Activated gamma-delta T cell treated with Interleukin-2 at 50 U/mL for 16 hours (primary cell): Measurements from ENCODE around the gene TNS3.
"Not testable (repeated sequence)": the region's sequence is repeated elsewhere in the genome, so short reads cannot be mapped to it uniquely, and the experiment has no call there.

Experiments used
- DNase-seq: peaks from one replicate; pipeline ENCODE4 v3.0.0-alpha.2; 2020

TNS3 gene

DNA sequence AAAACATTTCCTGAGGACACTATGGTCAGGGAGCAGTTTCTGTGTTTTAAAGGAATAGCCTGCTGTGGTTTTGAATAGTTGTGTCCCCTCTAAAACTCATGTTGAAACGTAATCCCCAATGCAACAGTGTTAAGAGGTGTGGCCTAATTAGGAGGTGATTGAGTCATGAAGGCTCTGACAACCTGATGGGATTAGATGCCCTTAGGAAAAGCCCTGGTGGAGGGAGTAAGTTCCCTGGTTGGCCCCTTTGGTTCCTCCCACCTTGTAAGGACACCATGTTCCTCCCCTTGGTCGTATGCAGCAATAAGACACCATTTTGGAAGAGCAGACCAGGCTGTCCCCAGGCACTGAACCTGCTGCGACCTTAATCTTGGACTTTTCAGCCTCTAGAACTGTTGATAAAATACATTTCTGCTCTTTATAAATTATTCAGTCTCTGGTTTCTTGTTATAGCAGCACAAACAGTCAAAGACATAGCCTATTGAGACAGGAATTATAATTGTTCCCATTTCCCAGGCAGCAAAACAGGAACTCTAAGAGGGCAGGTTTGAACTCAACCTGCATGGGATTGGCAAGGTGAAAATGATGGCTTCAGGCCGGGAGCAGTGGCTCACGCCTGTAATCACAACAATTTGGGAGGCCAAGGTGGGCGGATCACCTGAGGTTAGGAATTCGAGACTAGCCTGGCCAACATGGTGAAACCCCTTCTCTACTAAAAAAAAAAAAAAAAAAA is 20.5 kb upstream of the TNS3 start:
- DNase-seq, result no peak

DNA sequence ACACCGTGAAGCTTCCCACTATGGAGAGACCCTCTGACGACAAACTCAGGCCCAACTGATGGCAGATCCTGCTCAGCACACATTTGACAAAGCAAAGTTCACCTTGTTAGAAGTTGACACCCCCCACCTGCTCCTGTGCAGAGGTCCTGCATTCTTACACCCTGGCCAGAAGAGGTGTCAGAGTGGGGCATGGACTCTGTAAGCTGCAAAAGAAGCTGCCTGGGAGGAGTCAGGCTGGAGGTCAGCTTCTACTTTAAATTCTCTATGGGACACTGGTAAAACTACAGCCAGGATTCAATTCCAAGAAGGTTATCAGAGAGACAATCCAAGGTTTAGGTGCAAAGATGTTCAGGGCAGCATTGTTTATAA is 20.0 kb upstream of the TNS3 start:
- DNase-seq, result no peak

DNA sequence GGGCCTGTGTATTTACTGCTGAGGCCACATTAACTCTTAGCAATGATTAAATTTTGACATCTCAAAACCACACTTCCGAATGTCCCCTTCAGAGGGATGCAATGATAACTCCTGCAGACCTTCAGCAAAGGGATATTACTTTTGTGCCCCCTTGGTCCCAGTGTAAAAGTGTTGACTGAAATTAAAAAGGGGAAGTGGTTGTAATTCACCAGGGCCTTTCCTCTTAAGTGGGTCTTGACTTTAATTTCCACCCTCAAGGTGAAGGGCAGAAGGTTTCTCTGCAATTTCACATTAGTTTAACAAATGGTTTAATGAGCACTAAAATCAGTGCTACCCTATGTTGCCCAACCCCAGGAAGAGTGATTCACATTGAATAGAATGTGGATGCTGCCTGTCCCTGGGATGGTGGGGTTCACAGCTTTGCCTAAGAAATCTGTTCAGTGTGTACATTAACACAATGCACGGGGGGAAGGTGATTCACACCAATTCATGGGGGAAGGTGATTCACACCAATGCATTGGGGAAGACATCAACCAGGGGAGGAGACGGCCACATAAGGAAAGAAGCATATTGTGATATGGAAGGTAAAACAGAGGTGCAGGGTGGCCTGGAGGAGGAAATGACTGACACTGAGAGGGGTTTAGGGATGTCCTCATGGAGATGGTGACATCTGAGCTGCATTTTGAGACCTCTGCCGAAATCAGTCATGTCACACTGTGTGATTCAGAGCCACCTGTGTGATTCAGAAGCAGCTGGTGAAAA is 19.4 kb upstream of the TNS3 start:
- no peak for DNase-seq

DNA sequence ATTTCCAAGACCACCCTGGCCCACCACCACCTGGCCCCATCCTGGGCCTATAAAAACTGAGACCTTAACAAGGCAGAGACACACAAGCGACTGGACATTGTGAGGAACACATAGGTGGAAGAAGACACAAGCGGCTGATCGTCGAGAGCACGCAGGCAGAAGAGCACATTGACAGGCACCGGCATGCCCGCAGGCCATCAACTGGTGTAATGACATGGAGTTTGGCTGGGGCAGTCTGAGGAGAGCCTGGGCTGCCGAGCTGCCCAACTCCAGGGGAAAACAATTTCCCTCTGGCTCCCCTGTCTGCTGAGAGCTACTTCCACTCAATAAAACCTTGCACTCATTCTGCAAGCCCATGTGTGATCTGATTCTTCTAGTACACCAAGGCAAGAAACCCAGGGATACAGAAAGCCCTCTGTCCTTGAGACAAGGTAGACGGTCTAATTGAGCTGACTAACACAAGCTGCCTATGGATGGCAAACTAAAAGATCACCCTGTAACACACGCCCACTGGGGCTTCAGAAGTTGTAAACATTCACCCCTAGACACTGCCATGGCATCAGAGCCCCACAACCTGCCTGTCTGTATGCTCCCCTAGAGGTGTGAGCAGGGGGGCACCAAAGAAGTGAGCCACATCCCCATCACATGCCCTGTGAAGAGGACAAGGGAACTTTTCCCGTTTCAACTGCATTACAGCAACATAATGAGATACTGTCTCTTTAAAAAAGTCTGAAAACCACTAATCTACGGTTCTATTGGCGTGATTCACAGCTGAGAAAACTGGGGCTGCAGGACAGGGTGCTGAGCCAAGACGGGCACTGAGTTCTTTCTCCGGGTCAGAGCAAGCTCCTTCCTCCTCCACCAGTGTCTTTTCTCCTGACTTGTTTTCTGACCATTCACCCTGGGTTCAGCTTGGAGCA is 18.5 kb upstream of the TNS3 start:
- no peak for DNase-seq

DNA sequence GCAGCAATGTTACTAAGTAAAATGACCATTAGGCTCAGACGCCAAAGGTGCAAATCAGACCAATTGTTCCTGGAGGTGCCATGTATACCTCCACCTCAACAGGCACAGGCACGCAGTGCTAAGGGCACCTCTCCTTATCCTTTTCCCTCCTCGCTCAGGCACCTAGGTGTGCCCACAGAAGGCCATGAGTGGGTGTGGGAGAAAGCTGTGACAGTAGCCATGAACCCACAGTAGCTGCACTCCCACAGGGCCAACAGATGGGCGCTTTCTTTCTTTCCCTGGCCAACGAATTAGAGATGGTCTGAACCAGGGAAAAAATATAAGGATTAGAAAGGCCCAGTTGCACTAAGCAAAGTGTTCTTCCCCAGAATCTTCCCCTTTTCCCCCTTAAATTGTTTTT is 15.5 kb upstream of the TNS3 start:
- DNase-seq, result no peak

DNA sequence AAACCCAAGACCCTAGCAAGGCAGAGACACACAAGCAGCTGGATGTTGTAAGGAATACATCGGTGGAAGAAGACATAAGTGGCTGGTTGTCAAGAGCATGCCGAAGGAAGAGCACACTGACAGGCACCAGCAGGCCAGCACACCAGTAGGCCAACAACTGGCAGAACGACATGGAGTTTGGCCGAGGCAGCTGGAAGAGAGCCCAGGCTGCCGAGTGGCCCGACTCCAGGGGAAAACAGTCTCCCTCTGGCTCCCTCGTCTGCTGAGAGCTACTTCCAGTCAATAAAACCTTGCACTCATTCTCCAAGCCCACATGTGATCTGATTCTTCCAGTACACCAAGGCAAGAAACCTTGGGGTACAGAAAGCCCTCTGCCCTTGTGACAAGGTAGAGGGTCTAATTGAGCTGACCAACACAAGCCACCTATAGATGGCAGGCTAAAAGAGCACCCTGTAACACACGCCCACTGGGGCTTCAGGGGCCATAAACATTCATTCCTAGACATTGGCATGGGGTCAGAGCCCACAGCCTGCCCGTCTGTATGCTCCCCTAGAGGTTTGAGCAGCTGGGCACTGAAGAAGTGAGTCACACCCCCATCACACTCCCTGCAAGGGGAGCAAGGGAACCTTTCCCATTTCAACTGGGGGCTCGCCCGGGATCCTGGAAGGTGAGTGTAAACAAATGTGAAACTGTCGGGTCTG is 14.7 kb upstream of the TNS3 start:
- DNase-seq, result no peak

DNA sequence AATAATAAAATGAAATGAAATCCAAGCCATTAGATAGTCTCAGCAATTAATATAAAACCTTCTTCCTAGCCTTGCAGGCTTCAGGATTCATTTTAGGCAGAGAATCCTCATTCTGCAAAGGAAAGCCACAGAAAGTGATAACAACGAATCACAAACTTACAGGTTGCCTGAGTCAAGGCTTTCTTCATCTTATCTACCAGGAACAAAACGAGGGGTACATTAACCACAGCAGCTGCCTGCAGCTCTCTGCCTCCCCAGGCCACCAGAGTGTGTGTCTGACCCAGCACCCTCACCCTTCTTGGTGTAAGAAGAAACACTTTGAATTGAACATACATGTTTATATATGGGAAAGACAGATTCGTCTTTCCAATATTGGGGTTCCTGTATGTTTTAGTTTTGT is 12.5 kb upstream of the TNS3 start:
- DNase-seq, result no peak

DNA sequence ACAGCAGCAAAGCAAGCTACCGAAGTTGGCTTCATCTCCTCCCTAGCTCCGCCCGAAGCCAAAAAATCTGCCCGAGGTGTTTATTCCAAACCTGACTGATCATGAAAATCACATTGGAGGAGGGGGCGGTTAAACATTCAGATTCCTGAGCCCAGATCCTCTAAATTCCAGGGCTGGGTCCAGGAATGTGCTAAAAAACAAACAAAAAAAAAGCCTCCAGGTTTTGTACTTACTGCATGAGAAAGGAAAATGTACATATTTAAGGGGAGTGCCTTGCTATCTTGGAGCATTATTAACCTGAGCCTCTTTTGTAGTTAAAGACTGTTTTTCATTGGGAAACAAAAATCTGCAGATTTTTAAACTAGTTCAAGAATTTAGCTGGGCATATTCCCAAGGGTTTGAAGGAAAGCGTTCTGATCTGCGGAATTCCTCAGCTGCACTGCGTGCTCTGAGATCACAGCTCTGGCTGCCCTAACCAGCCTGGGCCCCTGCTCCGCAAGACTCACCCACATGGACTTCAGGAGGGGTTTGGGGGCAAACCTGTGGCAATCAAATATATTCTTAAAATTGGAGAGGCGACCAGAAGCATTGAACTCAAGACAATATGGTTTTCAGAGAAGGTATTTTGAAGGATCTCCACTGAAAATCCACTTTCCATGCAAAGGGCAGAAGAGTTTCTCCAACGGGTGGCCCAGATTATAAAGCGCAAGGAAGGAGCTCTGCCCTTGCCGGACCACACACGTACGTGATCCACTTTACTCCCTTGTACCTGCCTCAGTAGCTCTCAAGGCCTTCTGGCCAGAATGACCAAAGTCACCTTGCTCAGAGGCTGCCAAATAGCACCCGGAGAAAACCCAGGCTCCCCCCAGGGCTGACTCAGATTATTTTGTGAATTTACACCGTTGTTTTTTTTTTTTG is 10.0 kb upstream of the TNS3 start:
- DNase-seq, result no peak

DNA sequence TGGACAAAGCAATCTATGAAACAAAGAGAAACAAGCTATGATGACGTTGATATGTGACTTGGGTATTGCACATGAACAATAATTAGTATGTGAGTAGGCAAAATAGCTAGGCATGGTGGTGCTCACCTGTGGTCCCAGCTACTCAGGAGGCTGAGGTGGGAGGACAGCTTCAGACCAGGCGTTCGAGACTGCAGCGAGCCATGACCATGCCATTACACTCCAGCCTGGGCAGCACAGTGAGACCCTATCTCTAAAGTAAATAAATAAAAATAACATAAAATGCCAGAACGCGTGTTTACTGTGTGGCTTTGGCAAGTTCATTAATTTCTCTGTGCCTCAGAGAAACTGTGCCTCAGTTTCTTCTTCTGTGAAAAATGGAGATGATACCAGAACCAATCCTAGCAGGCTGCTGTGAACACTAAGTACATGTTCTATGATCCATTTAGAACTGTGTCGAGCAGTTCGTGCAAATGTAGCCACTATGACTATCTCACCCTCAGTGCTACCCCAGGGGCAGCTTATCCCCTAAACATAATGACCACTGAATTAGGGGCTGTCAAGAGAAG is 9.3 kb upstream of the TNS3 start:
- no peak for DNase-seq

DNA sequence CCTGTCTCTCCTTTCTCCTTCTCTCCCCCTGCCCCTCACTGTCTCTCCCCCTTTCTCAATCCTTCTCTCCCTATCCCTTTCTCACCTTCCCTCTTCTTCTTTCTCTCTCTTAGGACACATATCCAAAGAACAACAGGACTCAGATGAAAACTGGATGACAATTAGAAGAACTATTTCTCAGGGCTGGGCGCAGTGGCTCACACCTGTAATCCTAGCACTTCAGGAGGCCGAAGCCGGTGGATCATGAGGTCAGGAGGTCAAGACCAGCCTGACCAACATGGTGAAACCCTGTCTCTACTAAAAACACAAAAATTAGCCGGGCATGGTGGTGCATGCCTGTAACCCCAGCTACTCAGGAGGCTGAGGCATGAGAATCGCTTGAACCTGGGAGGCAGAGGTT is 8.3 kb upstream of the TNS3 start:
- not testable (repeated sequence) for DNase-seq

DNA sequence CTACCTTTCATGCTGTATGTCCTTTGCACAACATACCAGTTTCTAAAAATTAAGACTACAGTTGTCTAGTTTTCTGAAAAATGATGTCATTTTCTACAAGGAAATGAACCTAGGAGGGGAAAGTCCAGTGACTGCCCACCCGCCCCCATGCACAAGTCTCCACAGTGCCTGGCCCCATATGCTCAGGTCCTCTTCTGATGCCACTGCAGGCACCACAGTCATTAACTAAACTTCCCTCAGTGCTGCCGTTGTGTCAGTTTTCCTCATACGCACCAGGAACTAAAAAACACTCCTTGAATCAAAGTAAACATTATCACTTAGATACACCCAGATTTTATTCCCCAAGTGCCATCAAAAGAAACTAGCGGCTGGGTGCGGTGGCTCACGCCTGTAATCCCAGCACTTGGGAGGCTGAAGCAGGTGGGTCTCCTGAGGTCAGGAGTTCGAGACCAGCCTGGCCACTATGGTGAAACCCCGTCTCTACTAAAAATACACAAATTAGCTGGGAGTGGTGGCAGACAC is 6.9 kb upstream of the TNS3 start:
- DNase-seq, result no peak

DNA sequence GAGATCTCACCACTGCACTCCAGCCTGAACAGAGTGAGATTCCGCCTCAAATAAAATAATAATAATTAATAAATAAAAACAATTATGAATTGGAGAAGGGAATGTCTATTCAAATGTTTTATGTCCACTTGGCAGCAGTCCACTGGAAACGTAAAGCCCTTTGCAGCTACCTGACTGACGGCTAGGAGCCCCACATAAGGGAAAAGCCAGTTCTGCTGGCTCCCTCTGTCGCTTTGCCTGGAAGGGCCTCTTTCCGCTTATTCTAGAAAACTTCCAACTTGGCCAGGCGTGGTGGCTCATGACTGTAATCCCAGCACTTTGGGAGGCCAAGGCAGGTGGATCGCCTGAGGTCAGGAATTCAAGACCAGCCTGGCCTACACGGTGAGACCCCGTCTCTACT is 6.1 kb upstream of the TNS3 start:
- no peak for DNase-seq

DNA sequence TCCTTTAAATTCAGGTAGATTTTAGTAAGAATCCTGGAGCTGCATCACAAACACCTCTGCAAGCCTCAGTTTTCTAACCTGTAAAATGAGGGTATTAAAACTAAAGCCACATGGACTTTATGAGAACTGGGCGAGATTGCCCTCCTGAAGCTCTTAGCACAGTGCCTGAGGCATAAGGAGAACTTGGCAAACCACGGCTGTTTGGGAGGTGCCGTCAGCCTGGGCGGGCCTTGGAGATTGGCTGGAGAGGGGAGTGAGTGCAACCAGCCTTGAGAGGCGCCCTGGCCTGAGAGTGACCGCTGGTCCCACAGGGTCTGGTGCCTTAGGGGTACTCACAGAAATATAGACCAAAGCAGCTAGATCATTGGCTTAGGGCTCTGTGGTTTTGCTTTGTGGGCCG is 5.4 kb upstream of the TNS3 start:
- DNase-seq, result no peak

DNA sequence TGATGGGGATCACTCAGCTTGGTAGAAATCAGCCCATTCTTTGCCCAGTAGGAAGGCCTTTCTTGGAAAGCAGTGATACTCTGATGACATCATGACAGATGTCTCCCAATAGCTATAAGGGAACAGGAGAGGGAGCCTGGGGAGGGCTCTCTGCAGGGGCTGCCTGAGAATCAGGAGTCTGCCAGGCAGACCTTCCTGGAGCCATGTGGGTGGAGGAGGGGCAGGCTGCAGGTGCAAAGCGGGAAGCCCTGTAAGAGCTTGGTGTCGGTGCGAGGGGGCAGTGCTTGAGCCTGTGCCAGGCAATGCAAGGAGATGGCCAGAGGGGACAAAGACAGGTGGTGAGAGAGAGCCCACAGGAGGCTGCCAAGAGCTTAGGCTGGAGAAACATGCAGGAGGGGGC is 5.0 kb upstream of the TNS3 start:
- DNase-seq, result no peak

DNA sequence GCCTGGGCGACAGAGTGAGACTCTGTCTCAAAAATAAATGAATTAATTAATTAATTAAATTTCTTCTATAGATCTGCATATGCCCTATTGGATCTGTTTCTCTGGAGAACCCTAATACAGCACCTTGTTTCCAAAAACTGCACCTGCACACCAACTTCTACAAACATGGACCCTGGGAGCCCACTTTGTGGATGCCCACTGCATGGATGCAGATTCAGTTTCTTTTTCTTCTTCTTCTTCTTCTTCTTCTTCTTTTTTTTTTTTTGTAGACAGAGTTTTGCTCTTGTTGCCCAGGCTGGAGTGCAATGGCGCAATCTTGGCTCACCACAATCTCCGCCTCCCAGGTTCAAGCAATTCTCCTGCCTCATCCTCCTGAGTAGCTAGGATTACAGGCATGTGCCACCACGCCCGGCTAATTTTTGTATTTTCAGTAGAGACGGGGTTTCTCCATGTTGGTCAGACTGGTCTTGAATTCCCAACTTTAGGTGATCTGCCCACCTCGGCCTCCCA is 4.3 kb upstream of the TNS3 start:
- DNase-seq, result not testable (repeated sequence)

DNA sequence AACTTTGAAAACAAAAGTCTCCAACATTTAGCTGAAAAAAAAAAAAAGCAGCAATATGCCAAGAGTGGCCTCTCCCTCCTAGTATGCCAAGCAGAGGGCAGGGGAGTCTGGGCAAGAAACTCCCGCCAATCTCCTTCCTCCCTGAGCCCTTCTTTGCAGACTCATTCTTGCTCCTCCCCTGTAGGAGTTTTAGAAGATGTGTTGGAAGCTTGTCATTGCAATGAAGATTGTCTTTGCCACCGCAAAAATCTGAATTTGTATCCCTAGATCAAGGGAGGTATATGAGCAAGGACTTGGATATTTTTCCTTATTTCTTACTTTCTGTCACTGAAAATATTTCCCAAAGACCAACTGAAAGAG is 2.6 kb upstream of the TNS3 start:
- no peak for DNase-seq

DNA sequence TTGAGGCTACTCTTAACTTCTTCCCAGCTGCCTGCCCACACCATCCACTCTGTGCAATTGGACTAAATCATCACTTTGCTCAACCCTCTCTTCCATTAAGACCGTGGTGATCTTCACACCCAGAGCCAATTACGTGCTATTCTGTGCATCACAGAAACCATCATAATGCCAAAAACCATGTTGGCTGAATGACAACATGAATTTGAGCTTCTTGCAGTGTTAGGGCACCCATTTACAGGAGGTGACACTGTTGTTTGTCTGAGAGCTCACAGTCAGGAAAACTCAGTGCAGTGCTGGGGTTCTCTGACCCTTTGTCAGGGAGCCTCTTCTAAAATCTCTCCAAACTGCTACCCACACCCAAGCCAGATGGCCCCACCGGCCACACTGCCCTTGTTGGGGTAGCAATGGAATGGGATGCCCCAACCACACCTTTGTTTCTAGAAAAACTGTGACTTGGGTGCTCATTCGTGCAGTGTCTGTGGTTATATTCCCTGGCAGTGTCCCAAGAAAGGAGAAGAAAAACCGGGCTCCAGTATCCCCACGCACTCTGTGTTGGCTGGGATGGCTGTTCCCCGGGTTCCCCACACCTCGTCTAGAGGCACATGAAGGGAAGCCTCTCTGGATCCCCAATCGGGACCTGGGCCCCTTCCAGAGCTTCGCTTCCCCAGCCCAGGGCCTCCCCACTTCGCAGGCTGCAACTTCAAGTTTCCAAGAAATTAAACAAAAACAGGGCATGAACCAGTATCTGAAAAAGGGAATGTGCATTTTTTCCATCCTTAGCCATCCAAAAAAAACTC is 2.0 kb upstream of the TNS3 start:
- DNase-seq, result no peak

DNA sequence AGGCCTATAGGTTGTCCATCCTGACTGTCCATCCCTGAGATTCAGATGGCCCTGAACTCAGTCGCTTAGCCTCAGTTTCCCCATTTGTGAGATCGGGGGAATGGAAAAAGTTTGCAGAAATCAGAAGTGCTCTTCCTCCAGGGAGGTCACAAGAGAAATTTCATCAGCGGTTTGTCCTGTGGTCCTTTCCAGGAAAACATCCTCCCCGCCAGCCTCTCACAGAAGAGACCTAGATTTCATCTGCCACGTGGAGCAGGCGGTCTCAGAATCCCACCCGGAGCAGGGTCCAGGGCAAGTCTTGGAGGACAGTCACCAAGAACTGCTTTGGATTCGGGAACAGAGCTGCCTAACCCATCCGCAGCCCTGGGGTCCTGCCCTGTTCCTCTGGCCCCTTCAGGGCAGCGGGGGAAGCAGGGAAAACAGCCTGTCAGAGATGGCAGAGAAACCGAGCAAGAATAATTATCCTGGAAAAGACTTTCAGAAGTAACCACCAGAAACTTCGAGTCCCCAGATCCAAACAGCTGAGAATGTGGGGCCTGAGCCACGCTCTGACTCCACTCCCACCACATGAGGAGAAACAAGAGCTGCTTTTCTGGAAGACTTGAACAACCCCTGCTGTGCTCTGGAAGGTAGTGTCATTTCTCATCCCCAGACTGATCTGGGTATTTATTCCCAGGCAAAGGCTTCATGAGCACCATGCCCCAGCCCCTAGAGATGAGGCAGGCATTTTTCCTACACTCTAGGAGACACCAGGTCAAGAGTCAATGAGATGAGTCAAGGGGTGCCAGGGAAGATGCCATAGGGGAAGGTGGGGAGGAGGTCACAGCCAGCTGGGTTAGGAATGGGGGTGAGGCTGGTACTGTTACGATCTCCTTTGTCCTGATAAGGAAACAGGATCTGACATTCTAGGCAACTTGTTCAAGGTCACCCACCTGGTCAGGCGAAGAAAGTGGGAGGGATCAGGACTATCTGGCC is 1.1 kb upstream of the TNS3 start:
- DNase-seq, result no peak

DNA sequence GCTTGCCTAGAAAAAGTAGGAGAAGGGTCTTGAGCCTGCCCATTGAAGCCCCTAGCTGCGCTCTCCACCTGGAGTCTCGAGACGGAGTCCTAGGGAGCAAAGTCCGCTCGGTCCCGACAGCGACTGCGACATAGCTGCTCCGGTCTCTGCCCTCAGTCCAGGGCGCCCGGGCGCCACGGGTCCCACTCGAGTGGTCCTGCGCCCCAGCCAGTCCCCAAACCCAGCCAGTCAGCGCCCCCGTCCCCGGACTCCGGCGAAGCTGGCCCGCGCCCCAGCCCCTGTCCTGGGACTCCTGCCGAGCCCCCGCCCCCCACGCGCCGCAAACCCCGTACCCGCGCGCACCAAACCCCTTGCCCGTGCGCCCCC is 490 bp downstream of the TNS3 start:
- DNase-seq, result no peak
